Medulla oblongata (tissue), 1 donor: Measurements from ENCODE around the gene GABRG2.
"Not testable (repeated sequence)": the region's sequence is repeated elsewhere in the genome, so short reads cannot be mapped to it uniquely, and the experiment has no call there.

Experiments used
- DNase-seq: peaks from one replicate; pipeline ENCODE4 v3.0.0-alpha.2; 2015; ENCODE audit errors: extremely low spot score

The GABRG2 gene

DNA sequence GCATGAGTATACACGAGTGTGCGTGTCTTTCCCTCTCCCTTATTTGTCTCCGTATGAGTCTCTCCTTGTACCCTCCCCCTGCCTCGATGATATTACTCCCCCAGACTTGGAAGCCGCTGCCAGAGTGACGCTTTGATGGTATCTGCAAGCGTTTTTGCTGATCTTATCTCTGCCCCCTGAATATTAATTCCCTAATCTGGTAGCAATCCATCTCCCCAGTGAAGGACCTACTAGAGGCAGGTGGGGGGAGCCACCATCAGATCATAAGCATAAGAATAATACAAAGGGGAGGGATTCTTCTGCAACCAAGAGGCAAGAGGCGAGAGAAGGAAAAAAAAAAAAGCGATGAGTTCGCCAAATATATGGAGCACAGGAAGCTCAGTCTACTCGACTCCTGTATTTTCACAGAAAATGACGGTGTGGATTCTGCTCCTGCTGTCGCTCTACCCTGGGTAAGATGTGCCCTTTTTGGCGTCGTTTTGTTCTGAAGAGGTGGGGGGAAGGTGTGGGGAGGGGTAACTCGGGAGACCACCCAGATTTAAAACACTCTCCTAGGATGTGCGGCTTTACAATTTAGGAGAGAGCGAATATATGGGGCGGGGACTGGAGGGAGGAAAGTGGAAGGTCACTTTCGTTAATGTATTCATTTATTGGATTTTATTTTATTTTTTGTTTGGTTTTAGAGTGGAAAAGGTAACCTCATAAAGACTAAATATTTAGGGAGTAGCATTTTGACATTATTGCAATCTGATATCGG is at the start of gene GABRG2:
TSS of gene GABRG2 (plus strand) at position 119 of the 757 bp plus-strand sequence. CDS start at position 346, 227 bp downstream.
- no peak for DNase-seq

- DNase-seq: no peak
Observed at GRCh38 chr5:162025312-162025711, 42.3 kb upstream of the GABRG2 start.

DNA sequence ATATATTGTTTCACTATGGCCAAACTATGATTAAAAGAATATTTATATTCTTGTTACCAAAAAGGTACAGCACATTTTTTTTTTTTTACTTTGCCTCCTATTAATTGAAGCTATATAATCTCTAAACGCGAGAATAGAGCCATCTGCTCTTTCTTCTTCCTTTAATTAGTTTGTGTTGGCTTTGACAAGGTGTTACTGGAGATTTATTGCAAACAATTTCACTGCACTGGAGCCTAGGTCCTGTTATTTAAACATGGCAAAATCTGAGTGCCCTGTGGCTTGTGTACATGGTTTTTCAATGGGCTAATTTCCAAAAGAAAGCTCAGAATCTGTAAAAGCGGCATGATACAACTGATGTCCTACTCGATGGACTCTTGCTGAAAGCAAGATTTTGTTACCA is 40.8 kb upstream of the GABRG2 start:
- no peak for DNase-seq

DNA sequence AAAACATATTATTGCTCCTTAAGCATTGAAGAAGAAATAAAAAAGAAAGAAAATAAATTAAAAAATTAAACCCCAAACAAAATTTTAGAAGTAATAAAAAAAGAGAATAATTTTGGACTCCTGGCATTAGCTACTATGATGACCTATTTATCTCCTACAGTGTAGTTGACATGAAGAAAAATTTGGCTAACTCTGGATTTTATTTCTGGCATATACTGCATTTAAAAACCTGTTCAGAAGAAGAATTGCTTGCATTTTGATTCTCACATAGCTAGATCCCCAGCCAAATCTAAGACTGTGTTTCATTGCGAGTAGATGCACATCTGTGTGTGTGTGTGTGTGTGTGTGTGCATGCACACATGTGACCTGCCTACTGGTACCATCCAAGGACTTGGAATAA is 30.1 kb upstream of the GABRG2 start:
- no peak for DNase-seq

- no peak for DNase-seq
Observed at GRCh38 chr5:162047279-162047678, 20.3 kb upstream of the GABRG2 start.

DNA sequence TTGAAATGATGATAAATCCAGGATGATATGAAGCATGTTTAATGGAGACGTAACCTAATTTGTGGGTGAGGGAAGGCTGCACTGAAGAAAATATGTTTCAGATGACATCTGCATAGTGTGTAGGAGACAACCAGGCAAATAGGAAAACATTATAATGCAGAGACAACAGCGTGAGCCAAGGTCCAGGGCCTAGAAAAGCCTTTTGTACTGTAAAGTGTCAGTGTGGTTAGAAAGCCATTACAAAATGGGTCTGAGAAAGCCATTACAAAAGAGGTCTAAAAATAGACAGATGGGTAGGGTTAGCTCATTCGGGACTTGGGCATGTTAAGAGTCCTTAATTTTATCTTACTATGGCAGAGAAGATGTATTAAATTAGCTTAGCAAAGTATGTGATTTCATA is 14.9 kb upstream of the GABRG2 start:
- DNase-seq: no peak

DNA sequence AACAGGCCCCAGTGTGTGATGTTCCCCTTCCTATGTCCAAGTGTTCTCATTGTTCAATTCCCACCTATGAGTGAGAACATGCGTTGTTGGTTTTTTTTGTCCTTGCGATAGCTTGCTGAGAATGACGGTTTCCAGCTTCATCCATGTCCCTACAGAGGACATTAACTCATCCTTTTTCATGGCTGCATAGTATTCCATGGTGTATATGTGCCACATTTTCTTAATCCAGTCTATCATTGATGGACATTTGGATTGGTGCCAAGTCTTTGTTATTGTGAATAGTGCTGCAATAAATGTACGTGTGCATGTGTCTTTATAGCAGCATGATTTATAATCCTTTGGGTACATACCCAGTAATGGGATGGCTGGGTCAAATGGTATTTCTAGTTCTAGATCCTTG is 12.5 kb upstream of the GABRG2 start:
- not testable (repeated sequence) for DNase-seq

DNA sequence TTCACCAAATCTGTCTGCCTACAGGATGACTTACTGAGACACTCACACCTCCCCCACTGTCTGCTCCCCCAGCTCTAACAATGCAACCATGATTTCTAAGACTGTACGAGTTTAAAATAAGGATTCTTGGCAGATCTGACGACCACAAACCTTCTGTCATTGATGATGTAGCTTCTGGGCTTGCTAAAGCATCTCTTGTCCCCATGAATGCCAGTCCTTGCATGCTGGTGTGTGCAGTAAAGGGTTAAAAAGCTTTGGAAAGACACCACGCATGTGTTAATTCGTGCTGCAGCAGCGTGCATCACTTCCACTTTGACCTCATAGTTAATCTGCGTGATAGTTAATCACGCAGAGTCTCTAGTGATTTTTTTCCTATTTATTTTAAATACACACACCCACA is 411 bp upstream of the GABRG2 start:
- DNase-seq: no peak

DNA sequence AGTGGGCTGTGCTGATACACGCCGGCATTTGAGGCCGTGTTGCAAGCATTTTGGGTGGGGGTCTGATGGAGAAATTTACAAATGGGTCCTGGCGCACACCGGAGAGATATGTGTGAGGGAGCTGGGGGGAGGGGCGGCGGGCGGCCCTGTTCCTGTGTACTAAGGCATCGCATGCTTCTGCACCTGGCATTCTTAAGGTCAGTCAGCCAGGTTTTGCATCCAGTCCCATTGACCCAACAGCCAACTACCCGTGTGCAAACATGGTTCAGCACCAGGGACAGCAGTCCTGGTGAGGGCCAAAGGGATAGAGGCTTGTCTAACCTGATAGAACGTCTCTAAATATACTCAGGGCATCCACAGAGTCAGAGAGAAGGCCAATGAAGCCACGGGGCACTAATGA is 839 bp downstream of the GABRG2 start:
- peak; percentile 30 for DNase-seq

GRCh38 chr5:162068936-162069335 is 1.4 kb downstream of the GABRG2 start:
- no peak for DNase-seq

DNA sequence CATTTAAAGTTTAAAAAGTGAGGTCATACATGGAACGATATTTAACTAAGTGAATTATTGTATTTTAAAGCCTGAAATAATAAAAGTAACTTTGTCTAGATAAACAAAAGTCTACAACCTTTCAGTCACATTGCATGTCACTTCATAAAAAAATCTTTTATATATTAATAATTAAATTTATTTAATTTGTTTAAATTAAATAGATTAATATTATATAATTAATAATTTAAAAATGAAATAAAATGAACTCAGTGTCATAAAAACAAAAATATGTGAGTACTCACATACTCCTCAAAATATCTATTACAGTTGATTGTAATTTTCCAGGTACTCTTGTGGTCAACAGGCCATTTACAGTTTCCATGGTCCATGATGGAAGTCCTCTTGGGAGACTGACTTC is 11.2 kb downstream of the GABRG2 start:
- no peak for DNase-seq

DNA sequence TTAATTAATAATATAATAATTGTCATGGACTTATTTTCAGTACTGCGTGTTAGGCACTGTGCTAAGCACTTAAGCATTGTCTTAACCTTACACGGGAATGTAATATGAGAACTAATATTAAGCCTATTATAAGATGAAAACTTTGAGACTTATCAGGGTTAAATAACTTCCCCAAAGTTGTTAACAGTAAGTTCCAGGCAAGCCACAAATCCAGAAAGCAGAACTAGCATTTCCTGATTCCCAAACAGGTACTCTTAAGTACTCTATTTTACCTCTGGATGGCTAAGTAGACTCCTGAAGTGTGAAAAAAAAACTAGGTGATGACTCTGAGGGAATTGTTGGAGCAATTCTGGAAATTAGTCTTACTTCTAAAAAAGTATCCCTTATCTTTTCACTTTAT is 23.8 kb downstream of the GABRG2 start:
- no peak for DNase-seq

DNA sequence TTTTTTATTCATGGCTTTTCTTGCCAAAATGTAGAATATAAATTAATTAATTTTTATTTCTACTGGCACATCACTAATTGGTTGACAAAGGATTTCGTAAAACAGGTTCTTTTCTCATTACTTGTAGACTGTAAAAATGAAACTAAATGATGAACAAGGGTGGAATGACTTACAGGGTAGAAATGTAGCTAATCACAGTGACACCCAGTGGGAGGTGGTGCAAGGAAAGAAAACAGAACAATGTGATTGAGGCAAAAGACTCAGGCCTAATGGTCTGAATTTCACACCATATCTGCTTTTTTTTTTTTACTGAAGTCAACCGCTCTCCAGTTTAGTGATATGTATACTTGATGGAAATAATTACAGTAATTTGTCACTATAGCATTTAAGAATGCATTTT is 28.9 kb downstream of the GABRG2 start:
- DNase-seq: peak; percentile 16

DNA sequence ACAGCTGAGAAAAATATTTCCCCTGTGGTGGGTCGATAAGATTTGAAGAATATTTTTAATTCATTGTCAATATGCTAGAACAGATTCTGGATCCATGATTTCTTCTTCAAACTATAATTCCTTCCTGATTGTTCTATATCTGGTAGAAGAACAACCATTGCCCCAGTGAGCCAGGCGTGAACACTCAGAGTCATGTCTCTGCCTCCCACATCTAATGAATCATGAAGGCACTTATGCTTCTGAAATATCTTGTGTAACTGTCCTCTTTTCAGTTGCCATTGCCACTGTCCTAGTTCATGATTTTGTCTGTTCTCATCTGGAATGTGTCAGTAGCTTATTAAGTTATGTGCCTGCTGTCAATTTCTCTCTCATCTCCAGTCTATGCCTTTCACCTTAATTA is 40.0 kb downstream of the GABRG2 start:
- DNase-seq: no peak

- DNase-seq: no peak
Observed at GRCh38 chr5:162119801-162120200, 52.2 kb downstream of the GABRG2 start.

DNA sequence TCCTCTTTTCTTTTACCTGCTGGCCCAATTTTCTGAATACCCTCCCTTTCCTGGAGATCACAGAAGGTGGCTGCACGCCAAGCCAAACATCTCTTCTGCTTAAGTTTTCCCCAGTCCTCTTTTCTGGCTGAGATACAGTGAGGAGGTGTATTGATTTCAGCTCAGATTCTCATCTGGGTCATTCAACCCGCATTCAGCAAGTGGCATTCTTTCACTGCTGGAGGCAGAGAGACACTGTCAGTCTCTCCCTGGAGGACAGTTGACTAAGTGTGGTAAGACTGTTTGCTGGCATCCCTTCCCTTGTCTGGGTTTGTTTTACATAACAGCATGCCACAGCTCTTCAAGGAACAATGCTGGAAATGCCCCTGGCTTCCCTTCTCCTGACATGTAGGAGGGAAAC is 60.5 kb downstream of the GABRG2 start:
- no peak for DNase-seq

- DNase-seq: no peak
Observed at GRCh38 chr5:162132348-162132747, 64.8 kb downstream of the GABRG2 start.

GRCh38 chr5:162139190-162139589 is 71.6 kb downstream of the GABRG2 start:
- no peak for DNase-seq

- no peak for DNase-seq
Observed at GRCh38 chr5:162154242-162154641, 86.7 kb downstream of the GABRG2 start.

- DNase-seq: no peak
Observed at GRCh38 chr5:162160401-162160800, 92.8 kb downstream of the GABRG2 start.

GRCh38 chr5:162163663-162164062 is 96.1 kb downstream of the GABRG2 start:
- DNase-seq: no peak

GRCh38 chr5:162174358-162174974 is 106.9 kb downstream of the GABRG2 start:
- DNase-seq: no peak

DNA sequence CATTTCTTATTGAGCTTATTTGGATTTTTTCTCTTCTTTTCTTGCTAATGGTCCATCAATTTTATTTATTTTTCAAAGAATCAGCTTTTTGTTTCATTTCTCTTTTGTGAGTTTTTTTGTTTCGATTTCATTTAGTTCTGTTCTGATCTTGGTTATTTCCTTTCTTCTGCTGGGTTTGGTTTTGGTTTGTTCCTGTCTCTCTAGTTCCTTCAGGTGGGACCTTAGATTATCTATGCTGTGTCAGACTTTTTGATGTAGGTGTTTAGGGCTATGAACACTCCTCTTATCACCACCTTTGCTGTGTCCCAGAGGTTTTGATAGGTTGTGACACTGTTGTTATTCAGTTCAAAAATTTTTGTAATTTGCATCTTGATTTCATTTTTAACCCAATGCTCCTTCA is 119.8 kb downstream of the GABRG2 start:
- DNase-seq: no peak

DNA sequence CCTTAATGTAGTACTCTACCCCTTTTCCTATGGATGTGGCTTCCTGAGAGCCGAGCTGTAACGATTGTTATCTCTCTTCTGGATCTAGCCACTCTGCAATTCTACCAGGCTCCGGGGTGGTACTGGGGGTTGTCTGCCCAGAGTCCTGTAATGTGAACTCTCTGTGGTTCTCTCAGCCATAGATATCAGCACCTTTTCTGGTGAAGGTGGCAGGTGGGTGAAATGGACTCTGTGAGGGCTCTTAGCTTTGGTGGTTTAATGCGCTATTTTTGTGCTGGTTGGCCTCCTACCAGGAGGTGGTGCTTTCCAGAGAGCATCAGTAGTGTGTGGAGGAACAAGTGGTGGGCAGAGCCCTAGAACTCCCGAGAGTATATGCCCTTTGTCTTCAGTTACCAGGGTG is 122.1 kb downstream of the GABRG2 start:
- DNase-seq: no peak
